Adrenal gland (tissue), 12 donors: ENCODE measurements around the gene PSMD14. TPM values are rescaled to one million over a fixed set of nuclear protein-coding genes. Genes with fewer than 3 reads are reported as not detected.

Source experiments
- DNase-seq, 7 donors: peaks; one replicate each; pipeline ENCODE4 v3.0.0-alpha.2; 2019 to 2020
- H3K27ac ChIP-seq, 5 donors: fragments of 200-600 bp; sonication (generic) in 4 of 5; 1 replicate in 3 of 5; 2 replicates in 2 of 5; pipeline versions ENCODE4 v1.5.1 to v1.8.0; 2016 to 2020; ENCODE audit warnings: mild to moderate bottlenecking in 1 of 5
- H3K27me3 ChIP-seq: fragments of 200-600 bp; 2 replicates; pipeline ENCODE4 v1.8.0; 2021
- H3K36me3 ChIP-seq, 2 donors: fragments of 200-600 bp; replicated peaks in 1 of 2; 1 replicate in 1 of 2; 2 replicates in 1 of 2; pipeline versions ENCODE4 v1.5.1 to v1.8.0; 2018 to 2022
- H3K4me1 ChIP-seq, 2 donors: fragments of 200-600 bp; replicated peaks in 1 of 2; 1 replicate in 1 of 2; 2 replicates in 1 of 2; pipeline versions ENCODE4 v1.5.1 to v1.8.0; 2018 to 2021
- H3K4me3 ChIP-seq, 4 donors: fragments of 200-600 bp; sonication (generic) in 3 of 4; one replicate each; pipeline ENCODE4 v1.5.1; 2016 to 2018
- H3K9me3 ChIP-seq, 3 donors: fragments of 200-600 bp; sonication (generic) in 1 of 3; replicated peaks in 1 of 3; 1 replicate in 2 of 3; 2 replicates in 1 of 3; pipeline versions ENCODE4 v1.5.1 to v1.8.0; 2016 to 2021
- POLR2A ChIP-seq, 2 donors: fragments of 450-650 bp; IDR thresholded peaks; one replicate each; pipeline ENCODE4 v1.6.1; 2017; ENCODE audit warnings: antibody characterized with exemption in 2 of 2, mild to moderate bottlenecking in 2 of 2, moderate library complexity in 1 of 2
- WGBS, 4 donors: extraction: QIAGEN DNeasy Blood & Tissue Kit in 2 of 4; methylation state at CpG; one replicate each; pipeline versions ENCODE4 v1.1.5 to v1.1.7; 2013 to 2017; 5-methylcytosine and 5-hydroxymethylcytosine counted together
- intact Hi-C, 2 donors: fragments of 100-400 bp; cut with DNase I; formaldehyde crosslinking; loops; one replicate each; pipeline versions ENCODE4 v1.14.1 to v1.15.0; 2022 to 2023
- polyA plus RNA-seq, 3 donors: library from polyadenylated mRNA; stranded (reverse); fragments of 200-250 nt in 2 of 3; fragments of 350-450 nt in 1 of 3; fragmentation: Illumina TruSeq in 1 of 3; extraction: RNeasy Lipid Tissue Mini Kit (QIAGEN cat#74804) in 1 of 3; gene quantifications; one replicate each; pipeline ENCODE4 v1.2.3, GENCODE V29; 2013 to 2014
- total RNA-seq, 9 donors: library from RNA; depleted of rRNA in 4 of 9; stranded (reverse); fragments of >200 nt in 4 of 9; fragments of 120-200 nt in 1 of 9; fragmentation: NEBNext Ultra II Directional in 1 of 9; extraction: Animal tissue kit (Norgen Biotek cat#: 25700) in 1 of 9; gene quantifications; one replicate each; pipeline versions ENCODE4 v1.1.0 to v1.2.4, GENCODE V29; 2013 to 2023
- TF ChIP-seq, protein P1 (sequence below), 6 experiments: fragments of 450-650 bp in 4 of 6; fragments of 200-600 bp in 2 of 6; sonication (generic) in 1 of 6; IDR thresholded peaks; 1 replicate in 5 of 6; 2 replicates in 1 of 6; pipeline versions ENCODE4 v1.5.1 to v1.8.0; 2016 to 2021; ENCODE audit warnings: antibody characterized with exemption in 6 of 6, mild to moderate bottlenecking in 2 of 6, moderate library complexity in 1 of 6
- donor health status: healthy with polysubstance abuse.
- donor health status: Bipolar disorder and iron deficiency.
- donor health status: DM: yes; HTN: yes; CAD: no.
- donor health status: DM: no; HTN: no; CAD: no.
- donor health status: DM: no; HTN: no; CAD: no.
- donor health status: DM: yes; HTN: yes; CAD: no.

PSMD14 gene
- total and polyA plus RNA-seq, 12 donors, result 19.8 to 182 (median 50.2) TPM

DNA sequence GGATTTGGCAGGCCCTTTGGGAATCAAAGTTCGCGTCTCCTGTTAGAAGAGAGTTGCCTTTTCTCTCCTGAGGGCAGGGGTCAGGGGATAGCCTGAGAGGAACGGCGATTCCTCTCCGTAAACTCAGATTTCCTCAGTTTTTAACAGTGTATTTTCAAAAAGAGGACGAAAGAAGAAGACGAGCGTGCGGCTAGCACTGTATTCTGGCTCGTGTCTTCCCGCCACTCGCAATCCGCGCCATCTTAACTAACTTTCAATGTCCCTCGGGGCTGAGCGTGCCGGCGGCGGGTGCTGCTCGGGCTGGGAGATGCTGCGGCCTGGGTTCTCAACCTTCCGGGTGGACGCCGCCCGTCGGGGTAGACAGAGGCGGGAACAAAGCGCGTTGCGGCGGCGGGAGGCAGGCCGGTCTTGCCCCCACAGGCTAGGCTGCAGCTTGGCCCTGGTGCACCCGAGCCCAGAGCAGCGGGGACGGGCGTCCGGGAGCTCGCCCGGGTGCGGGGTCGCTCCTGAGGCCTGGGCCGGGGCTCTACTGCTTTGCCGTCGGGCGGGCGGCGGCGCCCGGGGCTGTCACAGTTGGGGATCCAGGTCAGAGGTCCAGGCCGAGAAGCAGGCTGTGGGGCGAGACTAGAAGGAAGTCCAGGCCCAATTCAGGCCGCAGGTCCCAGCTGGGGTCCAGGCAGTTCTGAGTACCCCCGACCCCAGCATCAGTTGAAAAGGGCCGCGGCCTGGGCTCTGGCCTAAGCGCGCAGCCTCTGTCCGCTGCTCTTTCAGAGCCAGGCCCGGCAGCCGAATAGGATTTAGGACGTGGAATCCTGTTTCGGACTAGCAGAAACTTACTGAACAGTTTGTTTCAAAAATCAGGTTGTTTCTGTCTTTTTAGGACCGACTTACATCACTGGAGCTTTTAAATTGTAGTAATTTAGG is 119.7 kb downstream of the PSMD14 start:
- Histone ChIP-seq H3K36me3 (no peaks in the 10 kb centered on the region), H3K27me3 (peaks cover 83% of the 10 kb centered on the region), H3K9me3 (no peaks in the 10 kb centered on the region), H3K27ac (no peak overlapping the region), H3K4me3 (no peak overlapping the region), H3K4me1 (peaks cover 3 to 11% of the 10 kb centered on the region in 2 donors)
- TF ChIP-seq POLR2A (IDR thresholded peaks at IDR 0.05), result no peak
- TF ChIP-seq, protein P1, sequence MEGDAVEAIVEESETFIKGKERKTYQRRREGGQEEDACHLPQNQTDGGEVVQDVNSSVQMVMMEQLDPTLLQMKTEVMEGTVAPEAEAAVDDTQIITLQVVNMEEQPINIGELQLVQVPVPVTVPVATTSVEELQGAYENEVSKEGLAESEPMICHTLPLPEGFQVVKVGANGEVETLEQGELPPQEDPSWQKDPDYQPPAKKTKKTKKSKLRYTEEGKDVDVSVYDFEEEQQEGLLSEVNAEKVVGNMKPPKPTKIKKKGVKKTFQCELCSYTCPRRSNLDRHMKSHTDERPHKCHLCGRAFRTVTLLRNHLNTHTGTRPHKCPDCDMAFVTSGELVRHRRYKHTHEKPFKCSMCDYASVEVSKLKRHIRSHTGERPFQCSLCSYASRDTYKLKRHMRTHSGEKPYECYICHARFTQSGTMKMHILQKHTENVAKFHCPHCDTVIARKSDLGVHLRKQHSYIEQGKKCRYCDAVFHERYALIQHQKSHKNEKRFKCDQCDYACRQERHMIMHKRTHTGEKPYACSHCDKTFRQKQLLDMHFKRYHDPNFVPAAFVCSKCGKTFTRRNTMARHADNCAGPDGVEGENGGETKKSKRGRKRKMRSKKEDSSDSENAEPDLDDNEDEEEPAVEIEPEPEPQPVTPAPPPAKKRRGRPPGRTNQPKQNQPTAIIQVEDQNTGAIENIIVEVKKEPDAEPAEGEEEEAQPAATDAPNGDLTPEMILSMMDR (IDR thresholded peaks at IDR 0.05), result no peak
- intact Hi-C loops, result no loop called here
- WGBS, 4 donors, result 26 to 42% (median 34%) methylated on average over 23 to 64 of the region's 64 CpGs
- no peak for DNase-seq

DNA sequence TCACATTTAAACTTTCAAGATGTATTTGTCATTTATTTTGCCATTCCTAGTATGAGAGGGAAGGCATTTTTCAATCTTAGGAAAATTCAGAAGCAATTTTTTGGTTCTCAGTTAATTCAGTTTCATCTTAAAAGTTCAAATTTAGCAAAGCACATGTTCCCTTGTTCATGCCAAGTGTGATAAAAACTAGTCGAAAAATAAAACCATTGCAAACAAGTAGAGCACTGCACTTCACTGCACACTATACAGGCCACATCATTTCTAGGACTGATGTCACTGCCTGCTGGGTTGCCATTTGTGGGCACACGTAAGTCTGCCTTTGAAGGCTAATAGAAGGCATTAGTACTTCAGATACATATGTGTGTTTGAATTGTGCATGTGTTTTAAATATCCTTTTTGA is 122.2 kb downstream of the PSMD14 start:
- H3K36me3 ChIP-seq, result no peaks in the 10 kb centered on the region
- TF ChIP-seq, protein P1 (IDR thresholded peaks at IDR 0.05), result no peak
- no peak for TF ChIP-seq POLR2A (IDR thresholded peaks at IDR 0.05)

DNA sequence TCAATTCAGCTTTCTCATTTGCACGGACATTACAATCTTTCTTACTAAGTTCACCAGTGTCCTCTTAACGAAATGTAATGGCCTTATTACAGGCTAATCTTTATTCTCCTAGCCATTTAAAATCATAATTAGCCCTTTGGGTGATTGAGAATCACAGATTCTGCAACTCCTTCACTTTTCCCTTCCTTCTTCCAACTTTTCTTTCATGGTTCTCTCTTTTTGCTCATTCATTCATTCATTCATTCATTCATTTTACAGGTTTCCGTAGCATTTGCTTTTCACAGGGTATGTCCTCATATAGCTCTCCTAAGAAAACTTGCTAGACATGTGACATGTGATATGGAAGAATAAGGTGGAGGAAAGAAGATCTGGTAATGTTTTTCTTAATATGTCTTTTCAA is 123.9 kb downstream of the PSMD14 start:
- H3K27me3 ChIP-seq, result peaks cover 58% of the 10 kb centered on the region
- no peaks in the 10 kb centered on the region for H3K36me3 ChIP-seq
- H3K4me3 ChIP-seq, result no peak overlapping the region
- no peaks in the 10 kb centered on the region for H3K9me3 ChIP-seq
- no peak for DNase-seq
- no peaks in the 10 kb centered on the region for H3K4me1 ChIP-seq
- TF ChIP-seq, protein P1 (IDR thresholded peaks at IDR 0.05), result no peak
- TF ChIP-seq POLR2A (IDR thresholded peaks at IDR 0.05), result no peak
- intact Hi-C loops, result no loop called here
- 69 to 88% (median 79%) methylated on average over 3 of the region's 3 CpGs for WGBS, 4 donors
- H3K27ac ChIP-seq, result no peak overlapping the region

More for the DNA sequence above, 122.2 kb downstream of the PSMD14 start:
- DNase-seq, result no peak
- 68 to 77% (median 69%) methylated on average over 2 of the region's 2 CpGs for WGBS, 4 donors
- Histone ChIP-seq H3K27me3 (peaks cover 68% of the 10 kb centered on the region), H3K9me3 (no peaks in the 10 kb centered on the region), H3K4me1 (peaks cover 0 to 3% of the 10 kb centered on the region in 2 donors), H3K4me3 (no peak overlapping the region), H3K27ac (no peak overlapping the region)
- intact Hi-C loops, result no loop called here

DNA sequence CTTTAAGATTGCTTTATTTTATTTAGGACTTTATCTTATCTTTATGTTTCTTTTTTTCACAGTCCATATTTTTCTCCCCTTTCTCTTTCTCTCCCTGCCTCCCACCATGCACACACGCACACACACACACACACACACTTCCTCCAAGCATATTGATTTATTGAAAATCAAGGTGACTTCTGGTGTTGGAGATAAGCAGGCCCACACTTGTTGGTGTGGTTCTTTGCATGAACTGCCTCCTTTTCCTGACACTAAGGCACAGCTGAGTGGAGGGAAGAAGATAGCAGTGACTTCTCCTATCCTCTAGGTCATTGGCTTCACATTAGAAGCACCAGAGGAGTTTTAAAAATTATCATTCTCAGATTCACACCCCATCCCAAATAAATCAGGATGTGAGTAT is 125.9 kb downstream of the PSMD14 start:
- intact Hi-C loops, result no loop called here
- Histone ChIP-seq H3K9me3 (no peaks in the 10 kb centered on the region), H3K4me1 (no peaks in the 10 kb centered on the region), H3K27ac (no peak overlapping the region), H3K27me3 (peaks cover 38% of the 10 kb centered on the region), H3K36me3 (no peaks in the 10 kb centered on the region), H3K4me3 (no peak overlapping the region)
- no peak for DNase-seq
- TF ChIP-seq, protein P1 (IDR thresholded peaks at IDR 0.05), result no peak
- TF ChIP-seq POLR2A (IDR thresholded peaks at IDR 0.05), result no peak
- 10 to 37% (median 25%) methylated on average over 1 of the region's 1 CpG for WGBS, 4 donors
